Kidney epithelial cell (primary cell): ENCODE measurements around the gene JPT1. TPM values are rescaled to one million over a fixed set of nuclear protein-coding genes. Genes with fewer than 3 reads are reported as not detected.
A peak's percentile ranks its signal among the peaks of the same experiment; 100 is the strongest.

Experiments
- DNase-seq: peaks from one replicate; pipeline ENCODE4 v3.0.0-alpha.2; 2010; ENCODE audit warnings: low read depth
- H3K27me3 ChIP-seq: 2 replicates; pipeline ENCODE4 v1.6.0; 2011; ENCODE audit warnings: low read length; ENCODE audit not compliant: control insufficient read depth, insufficient read depth
- H3K36me3 ChIP-seq: 2 replicates; pipeline ENCODE4 v1.5.1; 2011; ENCODE audit warnings: low read length; ENCODE audit not compliant: control insufficient read depth, insufficient read depth
- H3K4me3 ChIP-seq: 2 replicates; pipeline ENCODE4 v1.5.1; 2011; ENCODE audit warnings: low read depth, mild to moderate bottlenecking, control low read depth, low read length
- CTCF ChIP-seq: IDR thresholded peaks from 2 replicates; pipeline ENCODE4 v1.5.1; 2011; ENCODE audit warnings: mild to moderate bottlenecking, moderate library complexity, low read length, control low read depth, inconsistent platforms; ENCODE audit not compliant: insufficient read depth, poor library complexity, severe bottlenecking
- total RNA-seq: library from RNA; depleted of rRNA; stranded (reverse); fragments of >200 nt; gene quantifications from 2 replicates; pipeline ENCODE4 v1.2.3, GENCODE V29; 2015

Gene JPT1
- total RNA-seq, 1 donor from 2014 or later = 453 TPM

- Histone ChIP-seq H3K4me3 (peak overlapping the region; percentile 42), H3K27me3 (no peaks in the 10 kb centered on the region), H3K36me3 (peaks cover 3% of the 10 kb centered on the region)
- TF ChIP-seq CTCF = peak; percentile 89
- DNase-seq = no peak
Measured at GRCh38 chr17:75113798-75114551, 40.3 kb downstream of the JPT1 start.

GRCh38 chr17:75111777-75112335 lies 42.5 kb downstream of the JPT1 start:
- H3K4me3 ChIP-seq = no peak overlapping the region
- DNase-seq = no peak

GRCh38 chr17:75110234-75110937 lies 43.9 kb downstream of the JPT1 start:
- Histone ChIP-seq H3K4me3 (peak overlapping the region; percentile 74), H3K27me3 (no peaks in the 10 kb centered on the region), H3K36me3 (peaks cover 3% of the 10 kb centered on the region)
- TF ChIP-seq CTCF = no peak
- DNase-seq = no peak

More at GRCh38 chr17:75111777-75112335, 42.5 kb downstream of the JPT1 start:
- TF ChIP-seq CTCF = no peak
- Histone ChIP-seq H3K27me3 (no peaks in the 10 kb centered on the region), H3K36me3 (peaks cover 3% of the 10 kb centered on the region)

GRCh38 chr17:75109407-75110233 lies 44.7 kb downstream of the JPT1 start, which contains the start of gene ARMC7:
Gene ARMC7 (plus strand): TSS chr17:75109969. CDS start chr17:75110289, 320 bp downstream.
- H3K4me3 ChIP-seq = peak within 1 kb of the TSS; percentile 74
- TF ChIP-seq CTCF = no peak
- no peaks in the 10 kb centered on the region for H3K27me3 ChIP-seq
- no peak for DNase-seq
- H3K36me3 ChIP-seq = peaks cover 1% of the 10 kb centered on the region

- TF ChIP-seq CTCF = no peak
Measured at GRCh38 chr17:75109046-75109406, 45.3 kb downstream of the JPT1 start.

More at GRCh38 chr17:75109046-75109406, 45.3 kb downstream of the JPT1 start:
- no peaks in the 10 kb centered on the region for H3K27me3 ChIP-seq
- H3K4me3 ChIP-seq = peak overlapping the region; percentile 74
- H3K36me3 ChIP-seq = peaks cover 1% of the 10 kb centered on the region
- DNase-seq = no peak
